ENCODE results near the gene ZBTB21.
"Not testable (repeated sequence)": the region's sequence is repeated elsewhere in the genome, so short reads cannot be mapped to it uniquely, and the experiment has no call there.

Gene ZBTB21

DNA sequence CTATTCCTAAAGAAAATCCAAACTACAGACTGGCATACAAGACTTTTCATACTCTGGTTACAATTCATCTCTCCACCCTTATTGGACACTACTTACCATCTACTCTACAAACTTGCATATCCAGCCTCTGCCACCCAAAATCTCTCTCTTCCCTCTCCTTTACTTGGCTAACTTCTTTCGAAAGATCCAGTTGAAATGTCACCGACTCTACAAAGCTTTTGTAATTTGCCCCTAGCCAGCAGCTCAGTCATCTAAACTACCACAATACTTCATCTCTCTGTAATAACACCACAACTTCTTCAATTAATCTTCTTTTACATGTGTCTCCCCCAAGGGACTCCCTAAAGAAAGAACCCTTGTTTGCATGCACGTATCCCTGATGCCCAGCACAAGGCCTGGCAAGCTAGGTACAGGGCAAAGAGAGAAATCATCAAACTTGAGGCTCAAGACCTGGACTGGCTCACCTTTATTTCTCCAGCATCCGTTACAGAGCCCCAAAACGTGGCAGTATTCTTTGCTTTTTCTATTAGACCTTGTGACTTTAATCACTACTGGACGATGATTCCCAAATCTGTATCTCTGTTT is 2.7 kb downstream of the ZBTB21 start:
- H3K27ac ChIP-seq (ENCODE audit: low read length): no peak overlapping the region
- no peaks in the 10 kb centered on the region for H3K9me3 ChIP-seq (ENCODE audit: control insufficient read depth, insufficient read depth, low read length)
- WGBS (ENCODE audit: insufficient coverage, insufficient read length): no CpG with 5 or more reads among the region's 6 CpGs
- H3K4me3 ChIP-seq (ENCODE audit: low read length): no peak overlapping the region
- no peaks in the 10 kb centered on the region for H3K4me1 ChIP-seq (ENCODE audit: control insufficient read depth, insufficient read depth, low read length)
- DNase-seq (ENCODE audit: low read depth, low spot score): no peak
- H3K27me3 ChIP-seq (ENCODE audit: control insufficient read depth, insufficient read depth, low read length): peaks cover 9% of the 10 kb centered on the region
- H3K36me3 ChIP-seq (ENCODE audit: control insufficient read depth, insufficient read depth, low read length): no peaks in the 10 kb centered on the region

DNA sequence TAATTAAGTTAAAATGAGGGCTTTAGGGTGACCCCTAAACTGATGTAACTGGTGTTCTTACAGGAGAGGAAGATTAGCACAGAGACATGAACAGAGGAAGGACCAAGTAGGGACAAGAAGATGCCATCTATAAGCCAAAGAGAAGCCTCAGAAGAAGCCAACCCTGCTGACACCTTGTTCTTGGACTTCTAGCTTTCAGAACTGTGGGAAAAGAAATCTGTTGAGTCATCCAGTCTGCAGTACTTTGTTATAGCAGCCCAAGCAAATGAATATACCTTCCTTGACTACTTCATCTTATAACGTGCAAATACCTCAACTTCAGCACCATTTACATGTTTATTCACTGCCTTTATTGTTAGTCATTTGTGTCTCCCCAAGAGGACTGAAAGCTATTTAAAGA is 3.4 kb downstream of the ZBTB21 start:
- no peaks in the 10 kb centered on the region for H3K4me1 ChIP-seq (ENCODE audit: control insufficient read depth, insufficient read depth, low read length)
- no peak for DNase-seq (ENCODE audit: low read depth, low spot score)
- H3K36me3 ChIP-seq (ENCODE audit: control insufficient read depth, insufficient read depth, low read length): no peaks in the 10 kb centered on the region
- no peak overlapping the region for H3K4me3 ChIP-seq (ENCODE audit: low read length)
- peaks cover 2% of the 10 kb centered on the region for H3K27me3 ChIP-seq (ENCODE audit: control insufficient read depth, insufficient read depth, low read length)
- no CpG with 5 or more reads among the region's 1 CpG for WGBS (ENCODE audit: insufficient coverage, insufficient read length)
- no peaks in the 10 kb centered on the region for H3K9me3 ChIP-seq (ENCODE audit: control insufficient read depth, insufficient read depth, low read length)
- no peak overlapping the region for H3K27ac ChIP-seq (ENCODE audit: low read length)

DNA sequence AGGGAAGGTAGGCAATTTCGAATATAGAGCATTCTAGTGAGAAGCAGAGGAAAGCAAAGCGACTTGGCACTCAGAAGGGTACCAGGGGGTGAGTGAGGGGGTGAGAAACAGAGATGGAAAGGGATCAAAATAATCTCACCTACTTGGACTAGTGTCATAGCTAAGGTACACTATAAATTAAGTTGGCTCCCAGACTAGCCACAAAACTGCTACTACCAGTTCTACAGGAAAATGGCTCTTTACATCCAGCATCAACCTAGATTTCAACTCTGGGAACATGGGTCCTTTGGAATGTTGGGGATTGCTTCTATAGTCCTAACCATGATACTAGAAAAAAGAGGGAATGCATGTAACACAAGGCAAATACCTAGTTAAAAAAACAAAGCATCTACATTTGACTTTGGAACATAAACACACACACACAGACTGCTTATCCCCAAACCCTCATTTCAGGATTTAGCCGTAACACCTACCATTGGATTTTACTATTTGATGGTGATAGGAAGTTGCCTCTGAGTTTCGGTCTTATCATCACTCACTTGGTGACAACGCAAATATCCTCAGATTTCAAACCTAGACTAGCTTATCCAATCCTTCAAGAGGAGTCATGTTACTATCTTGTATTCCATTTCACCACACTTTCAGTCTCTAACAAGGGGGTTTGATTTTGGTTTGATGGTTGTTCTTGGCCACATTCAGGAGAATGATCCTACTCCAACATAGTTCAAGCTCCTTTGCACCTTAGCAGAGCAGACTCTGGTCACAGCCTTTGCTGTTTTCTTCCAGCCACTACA is 5.6 kb downstream of the ZBTB21 start:
- Histone ChIP-seq H3K27ac (ENCODE audit: low read length) (no peak overlapping the region), H3K36me3 (ENCODE audit: control insufficient read depth, insufficient read depth, low read length) (no peaks in the 10 kb centered on the region), H3K27me3 (ENCODE audit: control insufficient read depth, insufficient read depth, low read length) (no peaks in the 10 kb centered on the region), H3K9me3 (ENCODE audit: control insufficient read depth, insufficient read depth, low read length) (no peaks in the 10 kb centered on the region), H3K4me1 (ENCODE audit: control insufficient read depth, insufficient read depth, low read length) (no peaks in the 10 kb centered on the region), H3K4me3 (ENCODE audit: low read length) (no peak overlapping the region)
- DNase-seq (ENCODE audit: low read depth, low spot score): no peak
- WGBS (ENCODE audit: insufficient coverage, insufficient read length): 100% methylated on average over 1 of the region's 5 CpGs

DNA sequence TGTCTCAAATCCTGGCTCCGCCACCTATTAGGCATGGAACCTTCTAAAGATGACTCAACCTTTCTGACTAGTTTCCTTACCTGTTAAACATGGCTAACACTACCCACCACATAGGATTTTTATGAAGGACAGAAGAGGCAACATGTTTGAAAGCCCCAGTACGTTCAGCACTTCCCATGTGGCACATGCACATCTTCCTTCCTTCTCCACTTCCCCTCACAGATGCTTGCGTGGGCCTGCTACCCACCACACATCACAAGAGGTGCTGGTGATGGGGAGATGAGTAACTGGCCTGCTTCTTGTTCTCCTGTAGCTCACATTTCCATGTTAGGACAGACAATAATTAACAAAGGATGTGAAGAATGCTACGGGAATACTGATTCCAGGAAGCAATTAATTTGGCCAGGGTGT is 7.1 kb downstream of the ZBTB21 start:
- Histone ChIP-seq H3K4me1 (ENCODE audit: control insufficient read depth, insufficient read depth, low read length) (no peaks in the 10 kb centered on the region), H3K4me3 (ENCODE audit: low read length) (no peak overlapping the region), H3K27me3 (ENCODE audit: control insufficient read depth, insufficient read depth, low read length) (no peaks in the 10 kb centered on the region), H3K27ac (ENCODE audit: low read length) (no peak overlapping the region), H3K36me3 (ENCODE audit: control insufficient read depth, insufficient read depth, low read length) (no peaks in the 10 kb centered on the region), H3K9me3 (ENCODE audit: control insufficient read depth, insufficient read depth, low read length) (no peaks in the 10 kb centered on the region)
- DNase-seq (ENCODE audit: low read depth, low spot score): no peak
- WGBS (ENCODE audit: insufficient coverage, insufficient read length): no CpG with 5 or more reads among the region's 4 CpGs

DNA sequence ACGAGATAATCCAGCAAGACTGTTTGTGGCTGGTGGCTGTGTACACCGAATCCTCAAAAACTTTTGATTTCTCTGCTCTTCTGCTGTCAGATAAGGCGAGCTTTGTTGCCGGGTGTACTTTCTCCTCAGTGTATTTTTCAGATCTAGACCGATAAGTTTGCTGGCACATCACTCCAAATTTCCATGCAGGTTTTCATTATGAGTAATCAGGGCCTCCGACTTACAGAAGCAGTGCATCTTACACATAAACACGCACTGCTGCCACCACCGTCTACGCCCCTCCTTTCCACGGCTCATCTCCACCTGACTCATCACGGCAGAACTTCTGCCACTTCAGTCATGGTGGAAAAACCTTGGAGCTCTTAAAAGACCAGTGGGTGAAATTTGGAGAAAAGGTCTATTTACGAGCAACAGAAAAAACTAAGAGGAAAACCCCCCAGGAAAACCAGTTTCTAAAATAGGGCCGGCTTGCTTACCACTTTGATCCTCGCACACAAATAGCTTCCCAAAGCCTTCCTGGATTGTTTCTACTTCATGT is 7.7 kb downstream of the ZBTB21 start:
- H3K9me3 ChIP-seq (ENCODE audit: control insufficient read depth, insufficient read depth, low read length): no peaks in the 10 kb centered on the region
- no peaks in the 10 kb centered on the region for H3K27me3 ChIP-seq (ENCODE audit: control insufficient read depth, insufficient read depth, low read length)
- no peaks in the 10 kb centered on the region for H3K36me3 ChIP-seq (ENCODE audit: control insufficient read depth, insufficient read depth, low read length)
- H3K27ac ChIP-seq (ENCODE audit: low read length): no peak overlapping the region
- H3K4me1 ChIP-seq (ENCODE audit: control insufficient read depth, insufficient read depth, low read length): no peaks in the 10 kb centered on the region
- H3K4me3 ChIP-seq (ENCODE audit: low read length): no peak overlapping the region
- DNase-seq (ENCODE audit: low read depth, low spot score): no peak
- no CpG with 5 or more reads among the region's 14 CpGs for WGBS (ENCODE audit: insufficient coverage, insufficient read length)

DNA sequence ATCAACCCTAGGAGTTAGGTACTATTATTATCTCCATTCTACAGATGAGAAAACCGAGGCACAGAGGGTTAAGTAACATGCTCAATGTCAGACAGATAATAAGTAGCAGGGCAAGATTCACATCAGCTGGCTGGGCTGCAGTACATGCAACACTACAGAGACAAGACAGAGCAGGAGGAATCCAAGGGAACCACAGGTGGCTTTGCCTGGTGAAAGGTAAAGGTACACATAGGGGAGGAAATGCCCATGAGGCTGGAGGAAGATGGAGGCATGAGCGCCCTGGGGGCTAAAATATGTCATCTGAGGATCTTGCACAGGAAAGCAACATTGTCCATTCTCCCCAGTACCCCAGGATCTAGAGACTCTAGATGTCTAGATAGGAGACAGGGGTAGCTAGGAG is 8.4 kb downstream of the ZBTB21 start:
- Histone ChIP-seq H3K27me3 (ENCODE audit: control insufficient read depth, insufficient read depth, low read length) (no peaks in the 10 kb centered on the region), H3K4me3 (ENCODE audit: low read length) (no peak overlapping the region), H3K27ac (ENCODE audit: low read length) (no peak overlapping the region), H3K36me3 (ENCODE audit: control insufficient read depth, insufficient read depth, low read length) (no peaks in the 10 kb centered on the region), H3K9me3 (ENCODE audit: control insufficient read depth, insufficient read depth, low read length) (no peaks in the 10 kb centered on the region), H3K4me1 (ENCODE audit: control insufficient read depth, insufficient read depth, low read length) (no peaks in the 10 kb centered on the region)
- WGBS (ENCODE audit: insufficient coverage, insufficient read length): no CpG with 5 or more reads among the region's 2 CpGs
- no peak for DNase-seq (ENCODE audit: low read depth, low spot score)

DNA sequence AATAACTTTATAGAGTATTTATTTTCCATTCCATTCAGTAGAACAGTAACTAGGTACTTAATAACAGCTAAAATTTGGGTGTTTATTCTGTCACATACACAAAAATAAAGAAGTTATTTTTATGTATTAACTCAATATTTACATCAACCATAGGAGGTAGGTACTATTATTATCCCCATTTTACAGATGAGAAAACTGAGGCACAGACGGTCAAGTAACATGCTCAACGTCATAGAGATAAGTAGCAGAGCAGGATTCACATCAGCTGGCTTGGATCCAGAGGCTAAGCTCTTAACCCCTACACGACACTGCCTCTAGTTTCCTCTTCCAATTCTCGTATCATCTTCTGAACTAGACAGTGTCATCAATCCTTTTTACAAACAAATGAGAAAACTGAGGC is 9.3 kb downstream of the ZBTB21 start:
- no peaks in the 10 kb centered on the region for H3K36me3 ChIP-seq (ENCODE audit: control insufficient read depth, insufficient read depth, low read length)
- no CpG with 5 or more reads among the region's 4 CpGs for WGBS (ENCODE audit: insufficient coverage, insufficient read length)
- no peaks in the 10 kb centered on the region for H3K27me3 ChIP-seq (ENCODE audit: control insufficient read depth, insufficient read depth, low read length)
- DNase-seq (ENCODE audit: low read depth, low spot score): no peak
- no peak overlapping the region for H3K27ac ChIP-seq (ENCODE audit: low read length)
- no peaks in the 10 kb centered on the region for H3K4me1 ChIP-seq (ENCODE audit: control insufficient read depth, insufficient read depth, low read length)
- no peaks in the 10 kb centered on the region for H3K9me3 ChIP-seq (ENCODE audit: control insufficient read depth, insufficient read depth, low read length)
- H3K4me3 ChIP-seq (ENCODE audit: low read length): no peak overlapping the region

DNA sequence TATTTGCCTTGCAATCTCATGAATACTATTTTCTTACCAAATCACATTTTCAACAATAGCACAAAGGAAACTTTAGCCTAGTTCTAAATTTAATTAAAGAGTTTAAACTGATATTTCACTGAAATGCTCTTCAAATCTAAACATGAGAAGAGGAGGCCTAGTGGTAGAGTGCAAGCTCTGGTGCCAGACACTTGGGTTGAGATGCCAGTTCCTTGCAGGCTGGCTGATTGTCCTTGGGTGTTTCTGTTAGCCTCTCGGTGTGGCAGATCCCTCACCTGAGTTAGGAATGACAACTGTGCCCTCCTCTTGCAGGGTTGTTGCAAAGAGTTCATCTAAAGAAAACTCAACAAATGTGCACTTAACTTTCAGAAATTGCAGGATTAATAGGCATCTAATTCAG is 12.5 kb downstream of the ZBTB21 start:
- H3K27ac ChIP-seq (ENCODE audit: low read length): no peak overlapping the region
- H3K36me3 ChIP-seq (ENCODE audit: control insufficient read depth, insufficient read depth, low read length): no peaks in the 10 kb centered on the region; the same call in 1 of the 2 replicates
- no peak overlapping the region for H3K4me3 ChIP-seq (ENCODE audit: low read length)
- no peak for DNase-seq (ENCODE audit: low read depth, low spot score)
- no peaks in the 10 kb centered on the region for H3K9me3 ChIP-seq (ENCODE audit: control insufficient read depth, insufficient read depth, low read length)
- no CpG with 5 or more reads among the region's 1 CpG for WGBS (ENCODE audit: insufficient coverage, insufficient read length)
- no peaks in the 10 kb centered on the region for H3K4me1 ChIP-seq (ENCODE audit: control insufficient read depth, insufficient read depth, low read length)
- H3K27me3 ChIP-seq (ENCODE audit: control insufficient read depth, insufficient read depth, low read length): no peaks in the 10 kb centered on the region

DNA sequence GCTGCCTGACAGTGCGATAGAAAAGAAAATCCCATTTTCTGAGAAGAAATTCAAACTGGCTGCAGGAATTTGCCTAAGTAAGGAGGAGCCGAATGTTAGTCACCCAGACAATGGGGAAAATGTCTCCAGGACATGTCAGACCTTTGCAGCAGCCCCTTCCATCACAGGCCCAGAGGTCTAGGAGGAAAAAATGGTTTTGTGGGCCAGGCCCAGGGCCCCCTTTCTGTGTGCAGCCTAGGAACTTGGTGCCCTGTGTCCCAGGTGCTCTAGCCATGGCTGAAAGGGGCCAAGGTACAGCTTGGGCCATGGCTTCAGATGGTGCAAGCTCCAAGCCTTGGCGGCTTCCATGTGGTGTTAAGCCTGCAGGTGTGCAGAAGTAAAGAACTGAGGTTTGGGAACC is 14.6 kb downstream of the ZBTB21 start:
- DNase-seq (ENCODE audit: low read depth, low spot score): no peak
- H3K27ac ChIP-seq (ENCODE audit: low read length): no peak overlapping the region
- no CpG with 5 or more reads among the region's 3 CpGs for WGBS (ENCODE audit: insufficient coverage, insufficient read length)
- H3K4me3 ChIP-seq (ENCODE audit: low read length): no peak overlapping the region
- no peaks in the 10 kb centered on the region for H3K4me1 ChIP-seq (ENCODE audit: control insufficient read depth, insufficient read depth, low read length)
- peaks cover 2% of the 10 kb centered on the region; the same call in 1 of the 2 replicates for H3K36me3 ChIP-seq (ENCODE audit: control insufficient read depth, insufficient read depth, low read length)
- no peaks in the 10 kb centered on the region for H3K9me3 ChIP-seq (ENCODE audit: control insufficient read depth, insufficient read depth, low read length)
- no peaks in the 10 kb centered on the region for H3K27me3 ChIP-seq (ENCODE audit: control insufficient read depth, insufficient read depth, low read length)

DNA sequence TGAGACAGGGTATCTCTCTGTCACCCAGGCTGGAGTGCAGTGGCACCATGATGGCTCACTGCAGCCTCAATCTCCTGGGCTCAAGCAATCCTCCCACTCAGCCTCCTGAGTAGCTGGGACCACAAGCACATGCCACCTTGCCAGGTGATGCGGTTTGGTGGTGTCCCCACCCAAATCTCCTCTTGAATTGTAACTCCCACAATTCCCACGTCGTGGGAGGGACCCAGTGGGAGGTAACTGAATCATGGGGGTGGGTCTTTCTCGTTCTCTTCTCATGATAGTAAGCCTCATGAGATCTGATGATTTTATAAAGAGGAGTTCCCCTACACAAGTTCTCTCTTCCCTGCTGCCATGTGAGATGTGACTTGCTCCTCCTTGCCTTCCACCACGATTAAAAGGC is 15.5 kb downstream of the ZBTB21 start:
- H3K27ac ChIP-seq (ENCODE audit: low read length); H3K4me1 ChIP-seq (ENCODE audit: control insufficient read depth, insufficient read depth, low read length); H3K4me3 ChIP-seq (ENCODE audit: low read length); H3K27me3 ChIP-seq (ENCODE audit: control insufficient read depth, insufficient read depth, low read length); H3K9me3 ChIP-seq (ENCODE audit: control insufficient read depth, insufficient read depth, low read length); DNase-seq (ENCODE audit: low read depth, low spot score); H3K36me3 ChIP-seq (ENCODE audit: control insufficient read depth, insufficient read depth, low read length): not testable (repeated sequence)
- no CpG with 5 or more reads among the region's 5 CpGs for WGBS (ENCODE audit: insufficient coverage, insufficient read length)

Data from iPS DF 6.9 (cell line).